HS-5 (cell line): ENCODE measurements around the gene BEX1.
"Not testable (repeated sequence)": the region's sequence is repeated elsewhere in the genome, so short reads cannot be mapped to it uniquely, and the experiment has no call there.

Source experiments
- DNase-seq: peaks from one replicate; pipeline ENCODE4 v3.0.0-alpha.2; 2012; ENCODE audit warnings: low read depth

The BEX1 gene

DNA sequence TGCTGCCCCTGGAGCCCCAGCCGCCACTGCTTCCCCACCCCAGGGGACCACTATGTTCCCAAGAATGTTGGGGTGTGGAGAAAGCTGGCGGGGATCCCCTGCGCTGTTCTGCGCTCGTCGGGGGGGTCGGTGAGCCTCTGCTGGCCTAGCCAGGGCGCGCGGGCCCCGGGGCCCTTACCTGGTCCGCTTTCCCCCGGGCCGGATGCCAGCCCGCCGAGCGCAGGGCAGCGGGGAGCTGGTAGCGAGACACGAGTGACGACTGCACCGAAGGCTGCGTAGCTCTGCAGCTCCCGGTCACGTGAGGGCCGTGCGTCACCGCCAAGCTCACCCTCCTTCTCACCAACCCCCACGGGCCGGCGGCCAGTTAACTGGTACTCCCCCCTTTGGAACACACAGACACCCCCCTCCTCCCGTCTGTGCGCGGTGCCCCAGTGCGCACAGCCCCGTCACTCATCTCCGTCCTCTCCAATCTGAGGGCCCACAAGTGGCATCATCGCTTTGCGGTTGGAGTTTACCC, at the start of gene BEX1:
Gene BEX1, minus strand, starts transcription at position 254 of the 517 bp plus-strand sequence. CDS start 897 bp downstream, outside the sequence.
- no peak for DNase-seq

- DNase-seq, result not testable (repeated sequence)
Observed at GRCh38 chrX:103109497-103109896, 45.5 kb upstream of the BEX1 start.

DNA sequence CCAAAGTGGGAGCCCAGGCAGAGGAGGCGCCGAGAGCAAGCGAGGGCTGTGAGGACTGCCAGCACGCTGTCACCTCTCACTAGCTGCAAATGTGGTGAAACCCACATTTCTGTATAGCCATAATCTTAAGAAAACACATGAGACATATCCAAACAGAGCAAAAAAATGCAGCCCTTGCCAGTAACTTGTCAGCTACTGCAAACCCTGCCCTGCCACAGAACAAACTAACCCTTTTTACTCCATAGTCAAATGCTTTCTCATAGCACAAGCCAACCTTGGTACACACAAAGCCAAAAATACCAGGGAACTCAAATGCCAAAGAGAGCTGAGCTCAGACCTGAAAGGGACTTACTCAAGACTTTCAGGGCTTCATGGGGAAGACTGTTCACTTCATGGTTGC, 43.9 kb upstream of the BEX1 start:
- DNase-seq, result no peak

GRCh38 chrX:103107227-103107737, 43.3 kb upstream of the BEX1 start:
- not testable (repeated sequence) for DNase-seq

DNA sequence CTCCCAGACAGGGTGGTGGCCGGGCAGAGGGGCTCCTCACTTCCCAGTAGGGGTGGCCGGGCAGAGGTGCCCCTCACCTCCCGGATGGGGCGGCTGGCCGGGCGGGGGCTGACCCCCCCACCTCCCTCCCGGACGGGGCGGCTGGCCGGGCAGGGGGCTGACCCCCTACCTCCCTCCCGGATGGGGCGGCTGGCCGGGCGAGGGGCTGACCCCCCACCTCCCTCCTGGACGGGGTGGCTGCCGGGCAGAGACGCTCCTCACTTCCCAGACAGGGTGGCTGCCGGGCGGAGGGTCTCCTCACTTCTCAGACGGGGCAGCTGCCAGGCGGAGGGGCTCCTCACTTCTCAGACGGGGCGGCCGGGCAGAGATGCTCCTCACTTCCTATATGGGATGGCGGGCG, 40.4 kb upstream of the BEX1 start:
- DNase-seq, result not testable (repeated sequence)

GRCh38 chrX:103103866-103104265, 39.9 kb upstream of the BEX1 start:
- not testable (repeated sequence) for DNase-seq

DNA sequence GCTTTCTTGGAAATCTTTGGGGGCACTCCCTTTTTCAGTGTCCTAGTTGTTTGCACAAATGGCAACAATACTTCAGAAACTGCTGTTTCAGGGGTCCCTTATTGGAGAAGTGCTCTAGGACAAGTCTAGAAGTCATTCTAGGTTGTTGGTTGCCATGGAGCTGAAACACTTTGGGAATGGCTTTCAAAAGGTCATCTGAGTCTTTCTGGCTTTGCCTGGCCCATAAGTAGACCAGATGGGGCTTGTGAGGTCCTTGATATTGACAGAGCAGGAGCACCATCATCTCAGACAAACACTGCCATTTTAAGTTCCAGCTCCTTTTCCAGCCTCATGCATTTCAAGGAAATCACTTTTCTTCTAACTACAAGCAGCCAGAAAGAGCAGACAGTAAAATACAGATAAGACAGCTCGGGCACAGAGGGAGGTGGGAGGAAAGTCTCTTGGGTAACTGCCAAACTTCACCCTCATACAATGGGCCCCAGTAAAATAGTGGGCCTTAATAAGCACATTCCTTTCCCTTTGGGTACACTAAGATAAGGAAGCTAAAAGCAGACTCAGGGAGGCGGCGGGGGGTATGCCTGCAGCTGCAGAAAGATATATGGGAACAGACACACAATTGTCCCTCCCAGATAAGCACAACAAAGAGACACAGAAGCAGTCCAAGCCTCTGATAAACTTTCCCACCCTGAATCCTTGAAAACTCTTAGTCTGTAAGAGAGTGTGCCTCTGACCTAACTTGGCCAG, 37.5 kb upstream of the BEX1 start:
- DNase-seq, result no peak

DNA sequence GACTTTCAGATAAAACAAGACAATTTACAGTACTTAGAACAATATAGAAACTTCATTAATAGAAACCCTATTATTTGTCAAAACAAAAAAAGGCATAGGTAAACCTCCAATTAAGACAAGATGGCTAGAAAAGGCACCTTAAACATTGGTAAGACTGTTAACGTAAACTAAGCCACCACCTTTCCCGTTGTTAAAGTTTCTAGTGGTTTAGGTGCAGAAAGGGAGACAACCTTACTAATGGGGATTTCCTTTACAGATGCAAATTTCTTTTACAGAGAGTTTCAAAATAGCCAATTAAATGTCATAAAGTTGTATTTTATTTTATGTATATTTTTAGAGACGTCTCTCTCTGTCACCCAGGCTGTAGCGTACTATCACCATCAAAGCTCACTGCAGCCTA, 36.5 kb upstream of the BEX1 start:
- DNase-seq, result no peak

GRCh38 chrX:103099691-103100090, 35.7 kb upstream of the BEX1 start:
- no peak for DNase-seq

GRCh38 chrX:103098488-103098887, 34.5 kb upstream of the BEX1 start:
- no peak for DNase-seq

DNA sequence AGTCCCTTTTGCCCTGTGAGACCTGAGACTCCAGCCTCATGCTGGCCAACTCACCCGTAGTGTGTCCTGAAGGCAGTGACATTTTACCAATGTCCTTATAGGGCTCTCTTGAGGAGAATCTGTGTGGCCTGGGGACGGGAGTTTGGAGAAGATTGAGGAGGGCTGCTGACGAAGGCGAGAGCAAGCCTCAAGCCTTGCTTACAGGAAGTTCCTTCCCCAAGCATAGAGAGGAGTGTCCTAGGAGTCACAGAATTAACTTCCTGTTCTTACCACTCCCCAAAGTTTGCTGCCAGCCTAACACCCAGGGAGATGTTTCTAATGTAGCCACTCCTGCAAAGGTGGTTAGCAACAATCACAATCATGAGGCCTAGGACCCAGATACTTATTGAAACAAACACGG, 29.0 kb upstream of the BEX1 start, which contains the start of gene NXF3:
Gene NXF3, minus strand, starts transcription at position 202 of the 400 bp plus-strand sequence. Its CDS starts 120 bp downstream, at position 82.
- no peak for DNase-seq

DNA sequence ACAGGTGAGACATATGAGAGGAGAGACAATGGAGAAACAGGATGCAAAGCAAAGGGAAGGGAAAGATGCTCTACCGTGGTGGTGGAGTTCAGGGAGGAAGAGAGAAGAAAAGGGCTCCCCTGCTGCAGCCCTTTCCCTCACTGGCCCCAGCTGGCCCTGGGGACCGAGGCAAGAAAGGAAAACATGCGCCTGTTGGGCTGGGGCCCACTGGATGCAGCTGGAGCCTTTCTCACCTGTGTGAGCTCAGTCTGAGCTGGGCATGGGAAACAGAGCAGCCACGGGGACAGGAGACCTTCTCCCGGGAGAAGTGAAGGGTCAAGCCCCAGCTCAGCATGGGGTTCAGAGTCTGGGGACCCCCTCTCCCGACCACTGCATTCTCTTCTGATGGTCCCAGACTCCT, 17.1 kb upstream of the BEX1 start:
- no peak for DNase-seq

DNA sequence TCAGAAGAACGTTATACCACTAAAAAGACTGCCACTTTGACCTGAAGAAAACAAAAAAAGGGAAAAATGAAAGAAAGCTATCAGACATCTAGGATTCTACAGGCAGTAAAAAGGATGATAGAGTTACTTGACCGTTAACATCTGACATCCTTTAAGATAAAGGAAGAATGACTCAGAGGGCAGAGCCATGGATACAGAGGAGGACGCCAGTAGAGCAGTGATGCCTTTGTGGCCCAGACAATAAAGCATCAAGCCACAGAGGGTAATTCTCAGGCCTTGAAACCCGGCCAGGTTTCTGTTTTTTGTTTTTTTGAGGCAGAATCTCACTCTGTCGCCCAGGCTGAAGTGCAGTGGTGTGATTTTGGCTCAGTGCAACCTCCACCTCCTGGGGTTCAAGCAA, 9.5 kb upstream of the BEX1 start:
- no peak for DNase-seq

DNA sequence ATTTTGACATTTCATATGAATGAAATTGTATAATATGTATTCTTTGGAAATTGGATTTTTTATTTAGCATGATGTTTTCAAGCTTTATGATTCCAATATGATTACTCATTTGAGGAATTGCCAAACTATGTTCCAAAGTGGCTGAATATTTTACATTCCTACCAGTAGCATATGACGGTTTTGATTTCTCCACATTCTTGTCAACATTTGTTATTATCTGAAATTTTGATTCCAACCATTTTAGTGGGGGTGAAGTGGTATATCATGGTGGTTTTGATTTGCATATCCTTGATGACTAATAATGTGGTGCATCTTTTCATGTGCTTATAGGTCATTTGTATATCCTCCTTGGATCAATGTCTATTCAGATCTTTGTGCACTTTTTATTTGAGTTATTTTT, 2.6 kb upstream of the BEX1 start:
- peak; percentile 55 for DNase-seq

GRCh38 chrX:103063191-103063845, 653 bp downstream of the BEX1 start:
- no peak for DNase-seq

DNA sequence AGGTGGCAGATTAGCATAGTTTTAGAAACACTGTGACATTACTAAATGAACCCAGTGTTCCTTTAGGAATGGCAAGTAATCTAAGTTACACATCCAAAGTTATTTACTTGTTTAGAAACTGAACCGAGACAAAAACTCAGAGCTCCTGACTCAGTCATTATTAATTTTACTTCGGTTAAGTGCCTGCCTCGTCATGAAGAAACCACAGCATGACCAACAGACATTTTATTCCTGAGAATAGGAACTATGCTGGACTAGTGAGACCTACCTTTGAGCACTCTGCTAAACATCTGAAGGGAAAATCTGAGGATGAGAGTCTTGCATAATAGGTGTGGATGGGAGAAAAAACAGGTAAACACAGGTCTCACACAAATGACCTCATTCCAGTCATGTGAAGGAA, 2.5 kb downstream of the BEX1 start:
- no peak for DNase-seq

DNA sequence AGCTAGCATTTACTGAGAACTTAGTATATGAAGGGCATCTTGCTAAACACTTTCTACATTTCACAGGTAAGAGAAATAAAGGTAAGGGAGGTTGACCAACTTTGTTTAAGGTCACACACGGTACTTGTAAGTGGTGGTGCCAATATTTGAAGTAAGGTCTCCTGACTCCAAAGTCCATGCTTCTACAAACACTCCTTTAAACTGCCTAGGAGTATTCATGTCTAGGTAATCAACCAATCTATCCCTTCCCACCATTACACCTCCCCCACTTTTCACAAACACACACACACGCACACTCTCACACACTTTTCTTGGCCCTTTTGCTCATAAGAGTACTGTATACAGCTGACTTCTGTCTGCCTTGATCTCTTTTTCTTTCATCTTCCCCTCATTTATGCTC, 7.1 kb downstream of the BEX1 start:
- DNase-seq, result no peak

DNA sequence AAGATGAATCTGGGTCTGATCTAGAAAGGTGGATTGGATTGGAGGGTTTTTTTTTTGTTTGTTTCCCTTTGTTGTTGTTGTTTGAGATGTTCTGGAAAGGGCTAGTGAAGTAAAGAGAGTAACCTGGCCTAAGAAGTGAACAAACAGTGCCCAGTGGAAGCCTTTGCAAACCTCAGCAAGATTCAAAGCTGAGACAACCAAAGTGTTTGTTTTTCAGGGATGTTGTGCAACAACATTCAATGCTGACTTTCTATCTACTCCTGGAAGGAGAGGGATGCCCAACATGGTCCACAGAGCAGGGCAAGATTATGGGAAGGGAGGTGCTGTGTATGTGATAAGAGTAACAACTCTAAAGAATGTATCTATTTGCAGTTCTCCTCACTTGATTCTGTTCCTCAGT, 11.3 kb downstream of the BEX1 start:
- no peak for DNase-seq

DNA sequence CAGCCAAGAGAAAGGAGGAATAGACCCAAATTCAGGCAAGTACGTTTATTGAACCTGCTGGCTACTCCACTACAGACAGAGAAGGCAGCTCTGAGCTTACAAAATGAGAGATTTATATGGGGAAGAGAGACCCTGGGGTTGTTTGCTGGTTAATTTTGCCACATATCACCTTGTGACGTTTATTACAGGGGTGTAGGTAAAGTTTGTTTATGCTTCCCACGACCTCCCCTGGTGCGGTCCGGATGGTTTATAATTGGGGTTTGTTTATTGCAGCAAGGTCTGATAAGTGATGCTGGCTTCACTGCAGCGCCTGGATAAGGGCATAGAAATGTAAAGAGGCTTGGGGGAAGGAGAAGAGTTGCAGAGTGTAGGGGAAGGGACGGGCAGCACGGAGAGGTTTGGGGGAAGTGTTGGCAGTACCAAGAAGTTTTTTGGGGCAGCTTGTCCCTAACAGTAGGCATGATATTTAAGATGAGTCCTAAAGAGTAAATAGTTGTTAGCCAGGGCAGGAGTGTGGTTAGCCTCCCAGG, 12.6 kb downstream of the BEX1 start:
- DNase-seq, result no peak

- DNase-seq, result not testable (repeated sequence)
Observed at GRCh38 chrX:103033371-103033770, 30.6 kb downstream of the BEX1 start.

- no peak for DNase-seq
Observed at GRCh38 chrX:103017542-103017941, 46.4 kb downstream of the BEX1 start.

GRCh38 chrX:103012945-103013344, 51.0 kb downstream of the BEX1 start:
- DNase-seq, result no peak
